ENCODE results near the gene MIS18A.

MIS18A gene, protein sequence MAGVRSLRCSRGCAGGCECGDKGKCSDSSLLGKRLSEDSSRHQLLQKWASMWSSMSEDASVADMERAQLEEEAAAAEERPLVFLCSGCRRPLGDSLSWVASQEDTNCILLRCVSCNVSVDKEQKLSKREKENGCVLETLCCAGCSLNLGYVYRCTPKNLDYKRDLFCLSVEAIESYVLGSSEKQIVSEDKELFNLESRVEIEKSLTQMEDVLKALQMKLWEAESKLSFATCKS

DNA sequence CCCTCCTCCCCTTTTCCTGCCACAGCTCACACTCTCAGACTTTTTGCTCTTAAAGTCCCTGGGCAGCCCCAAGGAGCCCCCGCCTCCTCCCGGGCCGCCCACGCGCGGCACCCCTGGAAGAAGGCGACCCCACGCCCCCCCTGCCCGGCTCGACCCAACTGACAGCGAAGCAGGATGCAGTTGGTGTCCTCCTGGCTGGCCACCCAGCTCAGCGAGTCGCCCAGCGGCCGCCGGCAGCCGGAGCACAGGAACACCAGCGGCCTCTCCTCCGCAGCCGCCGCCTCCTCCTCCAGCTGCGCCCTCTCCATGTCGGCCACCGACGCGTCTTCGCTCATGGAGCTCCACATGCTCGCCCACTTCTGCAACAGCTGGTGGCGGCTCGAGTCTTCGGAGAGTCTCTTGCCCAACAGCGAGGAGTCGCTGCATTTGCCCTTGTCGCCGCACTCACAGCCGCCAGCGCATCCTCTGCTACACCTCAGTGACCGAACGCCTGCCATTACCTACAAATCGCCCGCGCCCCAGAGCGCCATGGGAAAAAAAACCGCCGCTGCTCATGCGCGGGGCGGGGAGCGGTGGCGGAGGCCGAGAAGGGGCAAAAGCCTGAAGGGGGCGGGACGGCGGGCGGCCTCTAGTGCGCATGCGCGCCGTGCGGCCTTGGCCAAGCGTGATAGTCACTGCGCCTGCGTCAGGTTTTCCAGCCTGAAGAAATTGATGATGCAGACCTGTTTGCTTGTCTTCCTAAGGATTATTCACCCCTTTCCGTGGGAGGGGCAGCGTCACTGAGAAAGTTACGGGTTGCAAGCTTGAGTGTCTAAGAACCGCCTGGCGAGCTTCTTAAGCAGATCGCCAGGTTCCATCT, at the start of gene MIS18A:
TSS of gene MIS18A (minus strand) at position 532 of the 859 bp plus-strand sequence. CDS start at position 497, 35 bp downstream.
- H3K27ac ChIP-seq (ENCODE audit: low read length), result no peak within 1 kb of the TSS
- H3K4me3 ChIP-seq (ENCODE audit: low read length), result peak within 1 kb of the TSS; percentile 92
- no peaks in the 10 kb centered on the region for H3K9me3 ChIP-seq (ENCODE audit: control insufficient read depth, low read depth, low read length)
- H3K36me3 ChIP-seq (ENCODE audit: control insufficient read depth, low read depth, low read length), result peaks cover 6% of the 10 kb centered on the region
- H3K27me3 ChIP-seq (ENCODE audit: control insufficient read depth, insufficient read depth, low read length), result no peaks in the 10 kb centered on the region
- peak within 1 kb of the TSS; percentile 58 for H3K9ac ChIP-seq (ENCODE audit: low read length)
- H3K4me1 ChIP-seq (ENCODE audit: control insufficient read depth, low read depth, low read length), result peaks cover 5% of the 10 kb centered on the region

DNA sequence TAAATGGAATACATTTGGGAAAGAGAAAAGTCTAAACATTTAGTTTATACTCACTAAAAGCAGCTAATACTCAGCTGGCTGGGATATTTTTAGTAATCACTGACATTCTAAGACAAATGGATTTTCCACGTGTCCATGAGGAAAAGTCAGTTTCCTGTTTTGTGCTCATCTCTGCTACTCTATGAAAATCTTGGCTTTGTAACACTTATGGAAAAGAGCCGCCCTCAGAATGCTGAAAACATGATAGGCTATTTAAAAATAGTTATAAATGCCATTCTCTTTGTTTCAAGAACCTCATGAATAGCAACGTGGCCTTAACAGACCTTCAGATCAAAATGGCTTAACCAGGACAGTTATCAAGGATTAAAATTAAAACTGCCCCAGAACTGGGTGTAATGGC, 49.7 kb upstream of the MIS18A start:
- Histone ChIP-seq H3K4me3 (ENCODE audit: low read length) (no peak overlapping the region), H3K27ac (ENCODE audit: low read length) (no peak overlapping the region), H3K4me1 (ENCODE audit: control insufficient read depth, low read depth, low read length) (peaks cover 16% of the 10 kb centered on the region), H3K36me3 (ENCODE audit: control insufficient read depth, low read depth, low read length) (peaks cover 79% of the 10 kb centered on the region), H3K27me3 (ENCODE audit: control insufficient read depth, insufficient read depth, low read length) (no peaks in the 10 kb centered on the region), H3K9me3 (ENCODE audit: control insufficient read depth, low read depth, low read length) (no peaks in the 10 kb centered on the region), H3K9ac (ENCODE audit: low read length) (no peak overlapping the region)

DNA sequence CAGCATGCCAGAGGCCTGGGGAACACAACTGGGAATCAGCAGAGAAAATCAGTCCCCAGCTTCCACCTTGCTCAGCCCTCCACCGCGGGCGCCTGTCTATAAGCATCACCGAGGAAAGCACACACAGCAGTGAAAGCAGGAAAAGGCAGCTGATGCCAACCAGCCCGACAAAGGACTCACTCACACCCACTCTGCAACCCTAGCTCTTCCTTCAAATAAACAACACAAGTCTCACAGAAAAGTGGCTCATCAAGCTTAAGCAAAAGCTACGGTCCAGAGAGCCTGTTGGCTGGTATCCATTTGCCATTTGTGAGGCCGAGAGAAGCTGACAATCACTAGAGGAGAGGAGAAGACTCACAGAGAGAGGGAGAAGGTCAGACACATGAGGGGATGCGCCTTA, 46.9 kb upstream of the MIS18A start:
- Histone ChIP-seq H3K9ac (ENCODE audit: low read length) (no peak overlapping the region), H3K4me3 (ENCODE audit: low read length) (no peak overlapping the region), H3K9me3 (ENCODE audit: control insufficient read depth, low read depth, low read length) (no peaks in the 10 kb centered on the region), H3K36me3 (ENCODE audit: control insufficient read depth, low read depth, low read length) (peaks cover 88% of the 10 kb centered on the region), H3K4me1 (ENCODE audit: control insufficient read depth, low read depth, low read length) (peaks cover 3% of the 10 kb centered on the region), H3K27ac (ENCODE audit: low read length) (no peak overlapping the region), H3K27me3 (ENCODE audit: control insufficient read depth, insufficient read depth, low read length) (no peaks in the 10 kb centered on the region)

DNA sequence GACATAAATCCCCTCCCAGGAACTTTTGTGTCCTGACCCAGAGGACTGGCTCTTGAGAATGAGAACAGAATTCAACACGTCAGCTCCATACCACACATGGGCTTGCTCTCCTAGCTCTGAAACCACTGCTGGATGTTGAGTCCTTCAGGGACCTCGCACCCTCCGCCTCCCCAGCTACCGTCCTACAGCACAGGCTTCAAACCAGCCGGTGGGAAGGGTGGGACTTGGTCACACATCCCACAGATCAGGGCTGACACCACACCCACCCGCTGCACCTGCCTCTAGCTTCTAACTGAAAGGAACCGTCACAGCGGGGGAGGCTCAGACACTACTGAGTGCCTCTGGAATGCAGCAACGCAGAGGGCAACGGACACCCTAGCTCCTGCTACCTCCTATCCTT, 43.8 kb upstream of the MIS18A start:
- Histone ChIP-seq H3K4me3 (ENCODE audit: low read length) (no peak overlapping the region), H3K27me3 (ENCODE audit: control insufficient read depth, insufficient read depth, low read length) (no peaks in the 10 kb centered on the region), H3K4me1 (ENCODE audit: control insufficient read depth, low read depth, low read length) (no peaks in the 10 kb centered on the region), H3K9me3 (ENCODE audit: control insufficient read depth, low read depth, low read length) (no peaks in the 10 kb centered on the region), H3K36me3 (ENCODE audit: control insufficient read depth, low read depth, low read length) (peaks cover 98% of the 10 kb centered on the region), H3K27ac (ENCODE audit: low read length) (no peak overlapping the region), H3K9ac (ENCODE audit: low read length) (no peak overlapping the region)

DNA sequence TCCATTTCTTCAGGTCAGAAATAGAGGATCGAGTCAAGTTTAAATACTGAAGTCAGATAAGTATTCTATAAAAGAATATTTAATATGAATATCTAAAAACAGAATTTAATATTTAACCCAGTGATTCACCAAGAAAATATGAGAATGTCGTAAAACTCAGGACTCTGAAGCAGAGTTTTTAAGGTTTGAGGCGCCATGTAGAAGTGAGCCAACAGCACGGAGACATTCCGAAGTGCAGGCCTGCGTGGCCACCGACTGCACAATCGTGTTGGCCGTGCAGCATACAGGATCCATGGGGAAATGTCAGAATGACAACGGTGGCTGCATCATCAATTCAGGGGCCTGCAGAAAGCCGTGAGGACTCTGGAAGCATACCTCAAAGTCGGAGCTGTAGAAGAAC, 43.3 kb upstream of the MIS18A start:
- H3K27ac ChIP-seq (ENCODE audit: low read length), result no peak overlapping the region
- H3K9ac ChIP-seq (ENCODE audit: low read length), result no peak overlapping the region
- H3K4me1 ChIP-seq (ENCODE audit: control insufficient read depth, low read depth, low read length), result no peaks in the 10 kb centered on the region
- H3K4me3 ChIP-seq (ENCODE audit: low read length), result no peak overlapping the region
- peaks cover 98% of the 10 kb centered on the region for H3K36me3 ChIP-seq (ENCODE audit: control insufficient read depth, low read depth, low read length)
- no peaks in the 10 kb centered on the region for H3K9me3 ChIP-seq (ENCODE audit: control insufficient read depth, low read depth, low read length)
- no peaks in the 10 kb centered on the region for H3K27me3 ChIP-seq (ENCODE audit: control insufficient read depth, insufficient read depth, low read length)

DNA sequence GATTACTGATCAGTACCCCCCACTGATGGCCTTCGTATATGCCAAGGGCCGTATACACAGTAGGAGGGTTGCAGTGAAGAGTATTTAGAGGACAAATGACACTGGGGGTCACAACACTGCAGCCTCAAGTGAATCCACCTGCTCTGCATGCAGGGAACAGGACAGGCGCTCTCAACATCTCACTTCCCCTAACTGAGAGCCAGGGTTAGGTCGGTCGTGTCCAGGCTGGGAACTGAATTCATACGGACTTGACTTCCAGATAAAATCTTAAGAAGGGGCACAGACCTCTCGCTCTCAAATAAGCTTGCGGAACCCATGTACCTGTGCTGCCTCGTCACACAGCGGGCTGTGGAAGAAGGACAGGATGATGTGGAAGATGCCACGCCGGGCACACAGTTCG, 42.6 kb upstream of the MIS18A start:
- H3K4me3 ChIP-seq (ENCODE audit: low read length), result no peak overlapping the region
- no peaks in the 10 kb centered on the region for H3K9me3 ChIP-seq (ENCODE audit: control insufficient read depth, low read depth, low read length)
- H3K27me3 ChIP-seq (ENCODE audit: control insufficient read depth, insufficient read depth, low read length), result no peaks in the 10 kb centered on the region
- no peaks in the 10 kb centered on the region for H3K4me1 ChIP-seq (ENCODE audit: control insufficient read depth, low read depth, low read length)
- H3K36me3 ChIP-seq (ENCODE audit: control insufficient read depth, low read depth, low read length), result peaks cover 99% of the 10 kb centered on the region
- no peak overlapping the region for H3K27ac ChIP-seq (ENCODE audit: low read length)
- H3K9ac ChIP-seq (ENCODE audit: low read length), result no peak overlapping the region

DNA sequence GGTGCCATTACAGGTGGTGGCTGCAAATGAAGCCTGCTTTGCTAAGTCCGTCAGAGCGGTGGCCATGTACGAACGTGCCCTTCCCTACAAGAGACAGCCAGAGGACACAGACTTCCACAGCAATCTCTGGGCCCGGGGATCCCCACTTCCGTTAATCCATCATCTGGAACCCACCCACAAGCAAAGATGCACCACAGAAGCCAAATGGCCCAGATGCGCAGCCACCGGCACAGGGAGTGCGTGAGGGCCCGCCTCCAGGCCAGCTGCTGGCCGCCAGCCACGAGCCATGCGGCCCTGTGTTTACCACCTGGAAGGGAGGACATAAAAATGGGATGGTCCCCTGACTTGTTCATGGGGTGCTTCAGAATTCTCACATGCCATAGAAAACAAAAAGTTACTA, 41.9 kb upstream of the MIS18A start:
- H3K36me3 ChIP-seq (ENCODE audit: control insufficient read depth, low read depth, low read length), result peaks cover 98% of the 10 kb centered on the region

DNA sequence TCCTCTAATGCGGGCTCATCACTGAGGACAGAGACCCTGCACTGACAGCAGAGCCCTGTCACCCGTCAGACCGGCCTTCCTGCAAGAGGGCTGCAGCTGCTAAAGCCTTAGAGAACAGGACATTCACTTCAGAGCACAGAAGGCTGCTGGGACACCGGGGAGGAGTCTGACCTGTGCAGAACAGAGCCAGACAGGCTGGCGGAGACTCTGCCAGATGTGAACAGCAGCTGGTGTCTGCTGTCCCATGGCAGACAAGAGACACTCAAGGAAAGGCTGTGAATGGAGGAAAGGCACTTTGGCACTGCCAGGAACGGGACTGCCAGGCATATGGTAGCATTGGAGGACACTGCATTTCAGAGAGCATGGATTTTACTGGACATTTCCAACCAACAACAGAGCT, 41.2 kb upstream of the MIS18A start:
- Histone ChIP-seq H3K36me3 (ENCODE audit: control insufficient read depth, low read depth, low read length) (peaks cover 92% of the 10 kb centered on the region), H3K27me3 (ENCODE audit: control insufficient read depth, insufficient read depth, low read length) (no peaks in the 10 kb centered on the region)

More for the DNA sequence above, 41.9 kb upstream of the MIS18A start:
- no peak overlapping the region for H3K9ac ChIP-seq (ENCODE audit: low read length)
- no peaks in the 10 kb centered on the region for H3K4me1 ChIP-seq (ENCODE audit: control insufficient read depth, low read depth, low read length)
- H3K9me3 ChIP-seq (ENCODE audit: control insufficient read depth, low read depth, low read length), result no peaks in the 10 kb centered on the region
- no peaks in the 10 kb centered on the region for H3K27me3 ChIP-seq (ENCODE audit: control insufficient read depth, insufficient read depth, low read length)
- no peak overlapping the region for H3K4me3 ChIP-seq (ENCODE audit: low read length)
- H3K27ac ChIP-seq (ENCODE audit: low read length), result no peak overlapping the region

DNA sequence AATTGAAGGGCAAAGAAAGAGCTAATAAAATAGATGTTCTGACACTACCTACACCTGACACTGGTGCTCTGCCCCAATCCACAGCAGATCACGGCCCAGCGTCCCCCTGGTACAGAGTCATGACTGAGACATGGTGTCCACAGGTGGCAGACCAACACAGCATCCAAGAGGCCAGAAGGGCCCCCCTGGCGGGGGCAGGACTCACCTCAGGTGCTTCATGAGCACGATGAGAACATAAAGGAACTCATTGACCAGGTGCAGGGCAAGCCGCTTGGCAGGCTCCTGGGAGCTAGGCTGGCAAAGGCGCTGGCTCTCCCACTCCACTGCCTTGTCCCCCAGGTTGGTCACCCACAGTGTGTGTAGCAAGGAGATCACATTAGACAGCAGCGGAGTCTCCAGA, 40.2 kb upstream of the MIS18A start:
- no peak overlapping the region for H3K27ac ChIP-seq (ENCODE audit: low read length)
- H3K36me3 ChIP-seq (ENCODE audit: control insufficient read depth, low read depth, low read length), result peaks cover 90% of the 10 kb centered on the region
- H3K9ac ChIP-seq (ENCODE audit: low read length), result no peak overlapping the region
- H3K9me3 ChIP-seq (ENCODE audit: control insufficient read depth, low read depth, low read length), result no peaks in the 10 kb centered on the region
- no peaks in the 10 kb centered on the region for H3K27me3 ChIP-seq (ENCODE audit: control insufficient read depth, insufficient read depth, low read length)
- no peak overlapping the region for H3K4me3 ChIP-seq (ENCODE audit: low read length)
- no peaks in the 10 kb centered on the region for H3K4me1 ChIP-seq (ENCODE audit: control insufficient read depth, low read depth, low read length)

More for the DNA sequence above, 41.2 kb upstream of the MIS18A start:
- no peak overlapping the region for H3K4me3 ChIP-seq (ENCODE audit: low read length)
- no peaks in the 10 kb centered on the region for H3K9me3 ChIP-seq (ENCODE audit: control insufficient read depth, low read depth, low read length)
- no peak overlapping the region for H3K27ac ChIP-seq (ENCODE audit: low read length)
- H3K4me1 ChIP-seq (ENCODE audit: control insufficient read depth, low read depth, low read length), result no peaks in the 10 kb centered on the region
- no peak overlapping the region for H3K9ac ChIP-seq (ENCODE audit: low read length)

DNA sequence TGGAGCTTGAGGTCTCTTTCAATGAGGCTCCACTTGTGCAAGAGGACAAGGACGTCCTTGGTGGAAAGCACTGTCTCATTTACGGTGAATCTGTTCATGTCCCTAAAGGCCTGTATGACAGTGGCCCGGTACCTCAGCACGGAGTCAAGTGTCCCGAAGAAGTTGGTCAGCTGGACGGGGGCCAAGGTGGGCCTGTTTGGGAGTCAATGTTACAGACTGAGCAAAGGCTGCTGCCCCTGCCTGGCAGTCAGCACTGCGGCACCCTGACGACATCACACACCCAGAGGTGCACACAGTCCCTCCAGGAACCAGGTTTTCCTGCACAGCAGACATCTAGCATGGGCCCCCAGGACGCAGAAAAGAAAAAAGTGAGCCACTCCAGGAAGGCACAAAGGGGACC, 38.9 kb upstream of the MIS18A start:
- Histone ChIP-seq H3K4me3 (ENCODE audit: low read length) (no peak overlapping the region), H3K27me3 (ENCODE audit: control insufficient read depth, insufficient read depth, low read length) (no peaks in the 10 kb centered on the region), H3K9ac (ENCODE audit: low read length) (no peak overlapping the region), H3K4me1 (ENCODE audit: control insufficient read depth, low read depth, low read length) (no peaks in the 10 kb centered on the region), H3K27ac (ENCODE audit: low read length) (no peak overlapping the region), H3K36me3 (ENCODE audit: control insufficient read depth, low read depth, low read length) (peaks cover 77% of the 10 kb centered on the region), H3K9me3 (ENCODE audit: control insufficient read depth, low read depth, low read length) (no peaks in the 10 kb centered on the region)

DNA sequence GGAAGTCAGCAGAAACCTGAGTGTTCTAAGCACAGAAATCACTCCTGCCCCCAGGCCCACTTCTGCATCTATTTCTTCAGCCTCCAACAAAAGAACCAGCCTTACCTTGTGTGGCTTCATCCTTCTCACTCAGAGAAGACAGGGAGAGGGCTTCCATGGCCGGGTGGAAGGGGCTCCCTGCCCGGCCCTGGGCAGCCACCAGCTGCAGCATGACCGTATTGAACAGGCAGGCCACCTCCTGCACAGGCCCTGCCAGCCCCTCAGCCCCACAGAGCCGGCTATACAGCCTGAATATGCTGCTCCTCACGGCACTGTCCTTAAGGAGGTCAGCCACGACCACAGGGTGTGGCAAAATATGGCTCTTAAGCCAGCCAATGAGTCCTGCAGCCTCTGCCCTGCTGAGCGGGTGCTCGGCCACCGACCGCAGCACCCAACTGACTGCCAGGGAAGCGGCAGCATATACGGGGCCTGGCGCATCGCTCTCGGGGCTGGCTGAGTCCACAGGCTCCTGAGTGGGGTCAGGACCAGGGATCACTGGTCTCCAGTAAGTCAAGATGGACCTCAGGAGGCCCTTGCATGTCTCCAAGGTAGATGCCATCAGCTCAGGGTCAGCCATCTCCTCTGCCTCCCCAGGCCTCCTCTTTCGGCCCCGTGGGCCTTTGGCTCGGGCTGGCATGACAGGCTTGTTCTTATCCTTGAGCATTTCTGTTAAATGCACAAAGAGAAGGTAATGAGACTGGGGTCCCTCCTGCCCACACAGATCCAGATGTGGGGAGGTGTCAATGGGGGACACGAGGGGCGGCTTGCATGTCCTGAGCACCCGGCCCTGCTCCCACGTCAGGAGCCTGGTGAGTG, 37.7 kb upstream of the MIS18A start:
- Histone ChIP-seq H3K9me3 (ENCODE audit: control insufficient read depth, low read depth, low read length) (no peaks in the 10 kb centered on the region), H3K9ac (ENCODE audit: low read length) (no peak overlapping the region), H3K36me3 (ENCODE audit: control insufficient read depth, low read depth, low read length) (peaks cover 73% of the 10 kb centered on the region), H3K27ac (ENCODE audit: low read length) (no peak overlapping the region), H3K27me3 (ENCODE audit: control insufficient read depth, insufficient read depth, low read length) (no peaks in the 10 kb centered on the region), H3K4me3 (ENCODE audit: low read length) (no peak overlapping the region), H3K4me1 (ENCODE audit: control insufficient read depth, low read depth, low read length) (no peaks in the 10 kb centered on the region)

All from iPS-18a (cell line).